Panc1 (cell line): ENCODE results near the gene PLEKHA7. TPM values are rescaled to one million over a fixed set of nuclear protein-coding genes. Genes with fewer than 3 reads are reported as not detected.

Experiments used
- total RNA-seq: library from RNA; stranded (reverse); gene quantifications from one replicate; pipeline ENCODE4 v1.2.1, GENCODE V29; 2021; ENCODE audit not compliant: unreplicated experiment

The PLEKHA7 gene
- total RNA-seq, 1 experiment from 2014 or later, result 11.6 TPM

Other genes with a start within 250 kb of the PLEKHA7 start
- gene RPS13, start 63.3 kb upstream of the PLEKHA7 start, total RNA-seq, result 882 TPM
- gene PIK3C2A, start 193.6 kb upstream of the PLEKHA7 start, total RNA-seq, result 68.3 TPM